Sigmoid colon (tissue), 7 donors: ENCODE results near the gene ATG2A. TPM values are rescaled to one million over a fixed set of nuclear protein-coding genes. Genes with fewer than 3 reads are reported as not detected.

Experiments
- DNase-seq: peaks from one replicate; pipeline ENCODE4 v3.0.0-alpha.2; 2019
- H3K27ac ChIP-seq, 4 donors: fragments of 200-600 bp; sonication (generic); one replicate each; pipeline ENCODE4 v1.5.1; 2016 to 2019; ENCODE audit warnings: mild to moderate bottlenecking in 1 of 4
- H3K27me3 ChIP-seq, 3 donors: fragments of 200-600 bp; sonication (generic); one replicate each; pipeline ENCODE4 v1.5.1; 2019; ENCODE audit warnings: mild to moderate bottlenecking in 1 of 3
- H3K36me3 ChIP-seq, 4 donors: fragments of 200-600 bp; sonication (generic); one replicate each; pipeline ENCODE4 v1.5.1; 2016 to 2019
- H3K4me1 ChIP-seq, 4 donors: fragments of 200-600 bp; sonication (generic); one replicate each; pipeline ENCODE4 v1.5.1; 2017 to 2019
- H3K4me3 ChIP-seq, 4 donors: fragments of 200-600 bp; sonication (generic); one replicate each; pipeline ENCODE4 v1.5.1; 2017 to 2019; ENCODE audit warnings: mild to moderate bottlenecking in 2 of 4, moderate library complexity in 1 of 4
- H3K9me3 ChIP-seq, 4 donors: fragments of 200-600 bp in 3 of 4; sonication (generic) in 3 of 4; one replicate each; pipeline versions ENCODE4 v1.5.1 to v1.6.1; 2013 to 2019
- EP300 ChIP-seq, 4 donors: sonication (generic); formaldehyde crosslinking; IDR thresholded peaks; one replicate each; pipeline ENCODE4 v1.6.1; 2017; ENCODE audit warnings: antibody characterized with exemption in 4 of 4
- POLR2A ChIP-seq, 2 donors: fragments of 450-650 bp; IDR thresholded peaks; one replicate each; pipeline ENCODE4 v1.6.1; 2016; ENCODE audit warnings: antibody characterized with exemption in 2 of 2, mild to moderate bottlenecking in 2 of 2, moderate library complexity in 2 of 2
- POLR2AphosphoS5 ChIP-seq, 4 donors: sonication (generic); formaldehyde crosslinking; IDR thresholded peaks; one replicate each; pipeline ENCODE4 v1.6.1; 2017; ENCODE audit warnings: antibody characterized with exemption in 4 of 4
- whole genome bisulfite sequencing, 2 donors: extraction: QIAGEN DNeasy Blood & Tissue Kit; methylation state at CpG; one replicate each; pipeline ENCODE4 v1.1.7; 2013; 5-methylcytosine and 5-hydroxymethylcytosine counted together
- intact Hi-C: fragments of 100-400 bp; cut with DNase I; formaldehyde crosslinking; loops from one replicate; pipeline ENCODE4 v1.15.1; 2023
- polyA plus RNA-seq, 3 donors: library from polyadenylated mRNA; stranded (reverse); fragments of 200-250 nt; gene quantifications; one replicate each; pipeline ENCODE4 v1.2.3, GENCODE V29; 2013
- total RNA-seq, 4 donors: library from RNA; depleted of rRNA; stranded (reverse); fragments of >200 nt; gene quantifications; one replicate each; pipeline ENCODE4 v1.1.0, GENCODE V29; 2016
- TF ChIP-seq, protein P1 (sequence below), 4 experiments: fragments of 450-650 bp in 3 of 4; fragments of 200-600 bp in 1 of 4; IDR thresholded peaks; one replicate each; pipeline ENCODE4 v1.5.1; 2016 to 2019; ENCODE audit warnings: antibody characterized with exemption in 4 of 4, mild to moderate bottlenecking in 3 of 4, moderate library complexity in 2 of 4
- donor health status: healthy with polysubstance abuse.
- donor health status: Bipolar disorder and iron deficiency.
- donor health status: healthy.

ATG2A gene
- total and polyA plus RNA-seq, 7 donors: 12.1 to 27.6 (median 14.5) TPM

- TF ChIP-seq POLR2AphosphoS5 (IDR thresholded peaks at IDR 0.05) (no peak), POLR2A (IDR thresholded peaks at IDR 0.05) (no peak), EP300 (IDR thresholded peaks at IDR 0.05) (no peak)
- TF ChIP-seq, protein P1, sequence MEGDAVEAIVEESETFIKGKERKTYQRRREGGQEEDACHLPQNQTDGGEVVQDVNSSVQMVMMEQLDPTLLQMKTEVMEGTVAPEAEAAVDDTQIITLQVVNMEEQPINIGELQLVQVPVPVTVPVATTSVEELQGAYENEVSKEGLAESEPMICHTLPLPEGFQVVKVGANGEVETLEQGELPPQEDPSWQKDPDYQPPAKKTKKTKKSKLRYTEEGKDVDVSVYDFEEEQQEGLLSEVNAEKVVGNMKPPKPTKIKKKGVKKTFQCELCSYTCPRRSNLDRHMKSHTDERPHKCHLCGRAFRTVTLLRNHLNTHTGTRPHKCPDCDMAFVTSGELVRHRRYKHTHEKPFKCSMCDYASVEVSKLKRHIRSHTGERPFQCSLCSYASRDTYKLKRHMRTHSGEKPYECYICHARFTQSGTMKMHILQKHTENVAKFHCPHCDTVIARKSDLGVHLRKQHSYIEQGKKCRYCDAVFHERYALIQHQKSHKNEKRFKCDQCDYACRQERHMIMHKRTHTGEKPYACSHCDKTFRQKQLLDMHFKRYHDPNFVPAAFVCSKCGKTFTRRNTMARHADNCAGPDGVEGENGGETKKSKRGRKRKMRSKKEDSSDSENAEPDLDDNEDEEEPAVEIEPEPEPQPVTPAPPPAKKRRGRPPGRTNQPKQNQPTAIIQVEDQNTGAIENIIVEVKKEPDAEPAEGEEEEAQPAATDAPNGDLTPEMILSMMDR (IDR thresholded peaks at IDR 0.05): no peak
- Histone ChIP-seq H3K4me3 (no peak overlapping the region), H3K9me3 (no peaks in the 10 kb centered on the region), H3K27me3 (no peaks in the 10 kb centered on the region), H3K27ac (peak overlapping the region; percentile 67 to 97 (median 97)), H3K36me3 (peaks cover 0 to 24% (median 8%) of the 10 kb centered on the region in 4 donors), H3K4me1 (peaks cover 0 to 80% (median 62%) of the 10 kb centered on the region in 4 donors)
- no peak for DNase-seq
- intact Hi-C loops: no loop called here
- WGBS, 2 donors: 61 to 77% methylated on average over 8 of the region's 8 CpGs
These were observed 65.1 kb downstream of the ATG2A start for GRCh38 chr11:64851831-64852351.

DNA sequence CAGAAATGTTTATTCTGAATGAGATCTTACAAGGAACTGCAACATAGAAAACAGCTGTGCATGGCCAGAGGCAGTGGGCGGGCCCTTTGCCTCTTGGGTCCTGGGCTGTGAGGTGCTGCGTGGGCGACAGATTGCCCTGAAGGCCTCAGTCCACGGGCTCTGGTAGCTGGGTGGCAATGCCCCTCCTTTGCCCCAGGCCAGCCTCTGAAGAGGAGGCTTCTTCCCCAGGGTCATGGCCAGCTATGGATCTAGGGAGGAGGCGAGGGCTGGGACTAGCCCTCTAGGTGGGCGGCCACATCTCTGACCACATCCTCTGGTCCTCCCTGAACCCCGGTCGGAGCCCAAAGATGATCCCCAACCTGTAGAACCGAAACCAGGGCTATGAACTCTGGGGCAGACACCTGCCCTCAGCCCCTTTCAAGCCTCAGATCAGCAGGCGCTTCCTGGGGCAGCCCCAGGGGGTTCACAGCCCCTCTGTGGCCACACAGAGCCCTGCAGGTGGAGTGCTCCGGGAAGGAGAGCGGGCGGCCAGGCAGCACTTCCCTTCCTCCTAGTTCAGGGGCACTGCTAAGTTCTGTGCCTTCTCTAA, 65.9 kb downstream of the ATG2A start:
- intact Hi-C loops: no loop called here
- H3K27ac ChIP-seq: peak overlapping the region; percentile 67 to 97 (median 97)
- no peak overlapping the region for H3K4me3 ChIP-seq
- TF ChIP-seq, protein P1 (IDR thresholded peaks at IDR 0.05): no peak
- TF ChIP-seq POLR2AphosphoS5 (IDR thresholded peaks at IDR 0.05): no peak
- TF ChIP-seq POLR2A (IDR thresholded peaks at IDR 0.05): no peak
- TF ChIP-seq EP300 (IDR thresholded peaks at IDR 0.05): no peak
- WGBS, 2 donors: 40 to 62% methylated on average over 13 of the region's 13 CpGs
- H3K27me3 ChIP-seq: no peaks in the 10 kb centered on the region
- H3K4me1 ChIP-seq: peaks cover 0 to 72% (median 54%) of the 10 kb centered on the region in 4 donors
- DNase-seq: no peak
- no peaks in the 10 kb centered on the region for H3K9me3 ChIP-seq
- peaks cover 0 to 24% (median 8%) of the 10 kb centered on the region in 4 donors for H3K36me3 ChIP-seq

- Histone ChIP-seq H3K36me3 (peaks cover 0 to 24% (median 8%) of the 10 kb centered on the region in 4 donors), H3K9me3 (no peaks in the 10 kb centered on the region), H3K4me1 (peaks cover 0 to 60% (median 44%) of the 10 kb centered on the region in 4 donors), H3K4me3 (no peak overlapping the region), H3K27me3 (peaks cover 0 to 5% (median 0%) of the 10 kb centered on the region in 3 donors), H3K27ac (peak overlapping the region; percentile 67 to 97 (median 97))
- intact Hi-C loops: loop anchor here (10.0 kb wide), 1 partner anchor 265 kb away; the partner anchor contains the start of genes TM7SF2 and ZNHIT2
- TF ChIP-seq, protein P1 (IDR thresholded peaks at IDR 0.05): no peak
- TF ChIP-seq POLR2A (IDR thresholded peaks at IDR 0.05): no peak
- TF ChIP-seq POLR2AphosphoS5 (IDR thresholded peaks at IDR 0.05): peak in 2 of 4 donors; percentile 3 to 21
- no peak for TF ChIP-seq EP300 (IDR thresholded peaks at IDR 0.05)
- WGBS, 2 donors: 86 to 89% methylated on average over 19 of the region's 19 CpGs
- no peak for DNase-seq
These were observed 67.2 kb downstream of the ATG2A start for GRCh38 chr11:64849598-64850356.

- Histone ChIP-seq H3K36me3 (peaks cover 0 to 17% (median 6%) of the 10 kb centered on the region in 4 donors), H3K4me3 (no peak overlapping the region), H3K27me3 (peaks cover 0 to 10% (median 0%) of the 10 kb centered on the region in 3 donors), H3K4me1 (peaks cover 0 to 60% (median 40%) of the 10 kb centered on the region in 4 donors), H3K9me3 (no peaks in the 10 kb centered on the region), H3K27ac (peak overlapping the region; percentile 67 to 97 (median 97))
- WGBS, 2 donors: 69 to 81% methylated on average over 16 of the region's 16 CpGs
- no peak for DNase-seq
- TF ChIP-seq POLR2A (IDR thresholded peaks at IDR 0.05): no peak
- TF ChIP-seq POLR2AphosphoS5 (IDR thresholded peaks at IDR 0.05): no peak
- TF ChIP-seq, protein P1 (IDR thresholded peaks at IDR 0.05): no peak
- TF ChIP-seq EP300 (IDR thresholded peaks at IDR 0.05): no peak
- intact Hi-C loops: loop anchor here (10.0 kb wide), 1 partner anchor 266 kb away; the partner anchor contains the start of genes TM7SF2 and ZNHIT2
These were observed 68.0 kb downstream of the ATG2A start for GRCh38 chr11:64848826-64849597.
